Parathyroid adenoma (tissue), 2 donors: Measurements from ENCODE around the gene ATP6V1C2.

Experiments used
- H2AFZ ChIP-seq: fragments of 300-600 bp; sonication (generic); one replicate; pipeline ENCODE4 v1.7.0; 2017; ENCODE audit warnings: antibody characterized with exemption, mild to moderate bottlenecking
- H3K27ac ChIP-seq: fragments of 300-600 bp; sonication (generic); one replicate; pipeline ENCODE4 v1.7.0; 2017
- H3K27me3 ChIP-seq: fragments of 300-600 bp; sonication (generic); one replicate; pipeline ENCODE4 v1.7.0; 2017; ENCODE audit warnings: low read length; ENCODE audit not compliant: control insufficient read depth, insufficient read depth
- H3K36me3 ChIP-seq: fragments of 300-600 bp; sonication (generic); one replicate; pipeline ENCODE4 v1.7.0; 2017; ENCODE audit warnings: low read length; ENCODE audit not compliant: control insufficient read depth, insufficient read depth
- H3K4me1 ChIP-seq: fragments of 300-600 bp; sonication (generic); one replicate; pipeline ENCODE4 v1.7.0; 2017; ENCODE audit warnings: control low read depth
- H3K4me2 ChIP-seq: fragments of 300-600 bp; sonication (generic); one replicate; pipeline ENCODE4 v1.7.0; 2017; ENCODE audit warnings: low read length
- H3K4me3 ChIP-seq: fragments of 300-600 bp; sonication (generic); one replicate; pipeline ENCODE4 v1.7.0; 2017; ENCODE audit warnings: low read depth, low read length
- H3K79me2 ChIP-seq: fragments of 300-600 bp; sonication (generic); one replicate; pipeline ENCODE4 v1.7.0; 2017; ENCODE audit warnings: control low read depth
- H3K9ac ChIP-seq: fragments of 300-600 bp; sonication (generic); one replicate; pipeline ENCODE4 v1.7.0; 2017; ENCODE audit warnings: mild to moderate bottlenecking
- H3K9me3 ChIP-seq: fragments of 300-600 bp; sonication (generic); one replicate; pipeline ENCODE4 v1.7.0; 2017; ENCODE audit warnings: low read length; ENCODE audit not compliant: control insufficient read depth
- TF ChIP-seq, protein P1 (sequence below): fragments of 300-600 bp; sonication (generic); IDR thresholded peaks from one replicate; pipeline ENCODE4 v1.7.0; 2017; ENCODE audit warnings: antibody characterized with exemption, mild to moderate bottlenecking
- donor health status: primary hyperparathyroidism.

Gene ATP6V1C2

DNA sequence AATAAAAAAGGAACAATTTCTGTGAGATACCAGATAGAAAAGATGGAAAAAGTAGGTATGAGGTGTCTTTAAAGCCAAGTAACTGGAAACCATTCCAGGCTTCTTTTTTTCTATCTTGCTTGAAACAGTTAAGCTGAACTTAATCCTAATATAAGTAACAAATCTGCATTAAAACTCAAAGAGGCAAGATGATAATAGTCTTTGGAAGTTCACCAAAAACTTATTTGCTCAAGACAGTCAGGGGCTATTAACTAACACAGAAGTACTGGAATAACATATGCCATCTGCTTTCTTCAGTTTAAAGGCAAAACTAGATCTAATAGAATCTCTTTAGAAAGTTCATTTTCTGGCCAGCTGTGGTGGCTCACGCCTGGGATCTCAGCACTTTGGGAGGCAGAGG is 72.4 kb downstream of the ATP6V1C2 start:
- Histone ChIP-seq H3K4me3 (no peak overlapping the region), H3K36me3 (no peaks in the 10 kb centered on the region), H3K79me2 (peaks cover 6% of the 10 kb centered on the region), H3K27me3 (no peaks in the 10 kb centered on the region), H3K9ac (no peak overlapping the region), H3K27ac (no peak overlapping the region), H3K4me1 (no peaks in the 10 kb centered on the region), H3K4me2 (no peak overlapping the region), H2AFZ (no peak overlapping the region), H3K9me3 (no peaks in the 10 kb centered on the region)
- TF ChIP-seq, protein P1, sequence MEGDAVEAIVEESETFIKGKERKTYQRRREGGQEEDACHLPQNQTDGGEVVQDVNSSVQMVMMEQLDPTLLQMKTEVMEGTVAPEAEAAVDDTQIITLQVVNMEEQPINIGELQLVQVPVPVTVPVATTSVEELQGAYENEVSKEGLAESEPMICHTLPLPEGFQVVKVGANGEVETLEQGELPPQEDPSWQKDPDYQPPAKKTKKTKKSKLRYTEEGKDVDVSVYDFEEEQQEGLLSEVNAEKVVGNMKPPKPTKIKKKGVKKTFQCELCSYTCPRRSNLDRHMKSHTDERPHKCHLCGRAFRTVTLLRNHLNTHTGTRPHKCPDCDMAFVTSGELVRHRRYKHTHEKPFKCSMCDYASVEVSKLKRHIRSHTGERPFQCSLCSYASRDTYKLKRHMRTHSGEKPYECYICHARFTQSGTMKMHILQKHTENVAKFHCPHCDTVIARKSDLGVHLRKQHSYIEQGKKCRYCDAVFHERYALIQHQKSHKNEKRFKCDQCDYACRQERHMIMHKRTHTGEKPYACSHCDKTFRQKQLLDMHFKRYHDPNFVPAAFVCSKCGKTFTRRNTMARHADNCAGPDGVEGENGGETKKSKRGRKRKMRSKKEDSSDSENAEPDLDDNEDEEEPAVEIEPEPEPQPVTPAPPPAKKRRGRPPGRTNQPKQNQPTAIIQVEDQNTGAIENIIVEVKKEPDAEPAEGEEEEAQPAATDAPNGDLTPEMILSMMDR = no peak

DNA sequence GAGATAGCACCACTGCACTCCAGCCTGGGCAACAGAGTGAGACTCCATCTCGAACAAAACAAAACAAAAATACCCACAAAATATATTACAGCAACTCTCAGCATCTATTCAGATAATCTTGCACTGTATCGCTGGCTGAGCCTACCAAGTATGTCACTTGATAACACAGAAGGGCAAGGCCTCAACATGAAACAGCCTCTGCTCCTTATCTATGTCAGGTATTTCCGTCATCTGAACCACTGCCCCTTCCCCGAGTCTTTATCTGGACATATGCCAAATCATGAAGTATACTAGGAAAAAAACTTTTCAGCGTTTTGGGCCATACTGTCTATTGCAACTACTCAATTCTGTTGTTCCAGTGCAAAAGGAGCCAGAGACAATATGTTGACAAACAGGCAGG is 73.4 kb downstream of the ATP6V1C2 start:
- no peaks in the 10 kb centered on the region for H3K36me3 ChIP-seq
- H3K4me2 ChIP-seq = no peak overlapping the region

DNA sequence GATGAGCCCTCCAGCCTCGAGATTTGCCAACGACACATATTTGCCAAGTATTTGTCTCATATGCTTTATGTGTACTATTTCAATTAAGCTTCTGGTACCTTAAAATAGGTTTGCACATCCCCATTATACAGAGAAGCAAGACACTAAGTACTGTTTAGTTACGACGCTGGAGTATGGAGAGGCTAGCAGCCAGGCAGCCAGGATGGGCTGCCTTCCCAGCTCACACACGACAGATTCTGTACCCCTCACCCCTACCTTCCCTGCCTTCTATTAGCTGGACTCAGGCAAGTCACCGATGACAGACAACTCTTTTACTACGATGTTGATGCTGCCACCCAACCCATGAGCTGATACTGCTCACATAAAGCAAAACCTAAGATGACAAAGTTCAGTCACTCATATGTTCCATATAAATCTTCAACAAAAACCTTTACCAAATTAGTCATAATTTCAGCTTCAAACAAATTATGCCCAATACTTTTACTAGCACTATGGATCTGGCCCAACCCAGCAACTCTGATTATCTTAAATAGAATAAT is 74.1 kb downstream of the ATP6V1C2 start:
- H3K9ac ChIP-seq = no peak overlapping the region
- H3K4me1 ChIP-seq = no peaks in the 10 kb centered on the region
- no peaks in the 10 kb centered on the region for H3K9me3 ChIP-seq
- H3K27ac ChIP-seq = no peak overlapping the region
- no peaks in the 10 kb centered on the region for H3K36me3 ChIP-seq
- no peaks in the 10 kb centered on the region for H3K27me3 ChIP-seq
- no peak overlapping the region for H2AFZ ChIP-seq
- TF ChIP-seq, protein P1 = no peak
- no peak overlapping the region for H3K4me2 ChIP-seq
- no peak overlapping the region for H3K4me3 ChIP-seq
- H3K79me2 ChIP-seq = peaks cover 6% of the 10 kb centered on the region

More for the DNA sequence above, 73.4 kb downstream of the ATP6V1C2 start:
- Histone ChIP-seq H3K79me2 (peaks cover 6% of the 10 kb centered on the region), H3K4me3 (no peak overlapping the region), H3K9ac (no peak overlapping the region), H2AFZ (no peak overlapping the region), H3K4me1 (no peaks in the 10 kb centered on the region), H3K27ac (no peak overlapping the region), H3K27me3 (no peaks in the 10 kb centered on the region), H3K9me3 (no peaks in the 10 kb centered on the region)
- TF ChIP-seq, protein P1 = no peak

DNA sequence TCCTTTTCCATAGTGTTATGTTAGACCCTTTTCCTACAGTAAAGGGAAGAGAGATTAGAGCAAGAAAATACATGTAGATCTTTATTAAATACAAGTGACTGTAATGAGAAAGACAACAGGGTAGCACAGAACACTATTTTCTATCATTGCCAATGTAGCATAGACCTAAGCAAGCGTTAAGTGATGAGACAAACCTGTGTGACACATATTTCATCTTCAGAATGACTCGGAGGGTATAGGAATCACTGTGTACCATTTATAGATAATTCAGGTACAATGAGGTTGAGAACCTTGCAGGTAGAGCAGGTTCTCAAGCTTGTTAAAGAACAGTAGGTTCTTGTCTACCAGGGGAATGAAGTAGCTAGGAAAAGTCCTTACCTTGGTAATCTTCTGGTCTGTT is 75.3 kb downstream of the ATP6V1C2 start:
- no peak overlapping the region for H3K4me3 ChIP-seq
- H3K9me3 ChIP-seq = no peaks in the 10 kb centered on the region
- TF ChIP-seq, protein P1 = no peak
- H3K27me3 ChIP-seq = no peaks in the 10 kb centered on the region
- H2AFZ ChIP-seq = no peak overlapping the region
- H3K4me2 ChIP-seq = no peak overlapping the region
- H3K4me1 ChIP-seq = no peaks in the 10 kb centered on the region
- H3K36me3 ChIP-seq = no peaks in the 10 kb centered on the region
- H3K27ac ChIP-seq = no peak overlapping the region
- no peak overlapping the region for H3K9ac ChIP-seq
- peaks cover 8% of the 10 kb centered on the region for H3K79me2 ChIP-seq

DNA sequence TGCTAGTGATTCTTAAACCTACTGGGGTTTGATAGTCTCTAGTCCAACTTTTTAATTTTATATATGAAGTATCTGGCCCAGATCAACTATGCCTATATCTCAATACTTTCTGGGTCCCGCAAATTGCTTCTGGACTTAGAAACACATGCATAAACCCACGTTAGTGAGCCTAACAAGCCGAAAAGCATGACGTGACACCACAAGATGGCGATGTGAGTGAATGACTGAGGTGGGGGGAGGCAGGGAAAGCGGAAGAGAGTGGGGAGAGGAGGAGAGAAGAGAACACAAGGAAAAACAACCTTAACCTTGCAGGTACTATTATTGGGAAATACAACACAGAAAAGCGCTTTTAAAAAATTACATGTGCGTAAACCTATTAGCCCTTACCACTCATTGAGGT is 77.4 kb downstream of the ATP6V1C2 start:
- Histone ChIP-seq H3K36me3 (no peaks in the 10 kb centered on the region), H2AFZ (no peak overlapping the region), H3K27me3 (no peaks in the 10 kb centered on the region), H3K79me2 (peaks cover 11% of the 10 kb centered on the region), H3K4me1 (no peaks in the 10 kb centered on the region), H3K27ac (no peak overlapping the region), H3K9ac (no peak overlapping the region), H3K4me3 (no peak overlapping the region), H3K4me2 (no peak overlapping the region), H3K9me3 (no peaks in the 10 kb centered on the region)
- TF ChIP-seq, protein P1 = no peak
